ENCODE measurements around the gene CCDC124.

CCDC124 gene

DNA sequence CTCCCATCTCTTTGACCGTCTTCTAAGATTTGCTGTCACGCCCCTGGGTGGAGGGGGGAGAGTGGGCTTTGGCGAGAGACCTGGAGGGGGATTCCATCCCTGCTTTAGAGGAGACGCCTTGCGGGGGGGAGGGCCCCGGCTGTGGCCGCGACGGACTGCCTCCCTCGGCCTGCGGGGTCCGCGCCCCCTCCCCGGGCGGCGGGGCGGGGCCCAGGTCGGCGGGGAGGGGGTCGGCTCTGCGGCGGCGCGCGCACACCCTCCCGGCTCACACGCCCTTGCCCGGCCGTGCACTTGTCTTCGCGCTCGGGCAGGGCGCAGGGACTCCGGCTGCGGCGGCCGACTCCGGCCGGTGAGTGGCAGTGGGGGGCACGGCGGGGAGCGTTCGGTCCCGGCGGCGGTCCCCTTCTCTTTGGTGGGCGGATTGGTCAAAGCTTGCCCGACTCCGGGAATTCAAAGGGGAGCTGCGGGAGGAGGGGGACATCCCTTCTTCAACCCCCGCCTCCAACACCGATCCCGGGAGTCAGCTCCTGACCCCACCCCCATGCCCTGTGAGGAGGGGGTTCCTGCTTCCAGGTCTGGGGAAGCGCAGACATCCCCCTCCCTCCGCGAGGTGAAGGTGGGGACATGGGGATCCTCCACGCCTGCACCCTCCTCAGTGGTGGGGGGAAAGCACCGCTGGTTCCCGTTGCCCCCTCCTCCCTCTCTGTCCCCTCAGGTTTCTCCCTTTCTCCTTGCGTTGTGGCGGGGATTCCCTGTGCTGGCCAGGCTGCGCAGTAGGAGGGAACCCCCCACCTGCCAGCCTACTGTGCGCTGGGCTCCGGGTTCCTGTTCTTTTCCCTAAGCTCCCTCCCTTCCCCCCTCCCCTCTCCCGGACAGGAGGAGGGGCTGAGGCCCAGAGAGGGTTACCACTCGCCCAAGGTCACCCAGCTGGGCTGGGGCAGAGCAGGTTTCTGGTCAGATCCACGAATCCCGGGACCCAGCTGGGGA is 19.5 kb downstream of the CCDC124 start:
- DNase-seq (ENCODE audit: low read depth in 2 of 2, low spot score in 1 of 2): no peak

DNA sequence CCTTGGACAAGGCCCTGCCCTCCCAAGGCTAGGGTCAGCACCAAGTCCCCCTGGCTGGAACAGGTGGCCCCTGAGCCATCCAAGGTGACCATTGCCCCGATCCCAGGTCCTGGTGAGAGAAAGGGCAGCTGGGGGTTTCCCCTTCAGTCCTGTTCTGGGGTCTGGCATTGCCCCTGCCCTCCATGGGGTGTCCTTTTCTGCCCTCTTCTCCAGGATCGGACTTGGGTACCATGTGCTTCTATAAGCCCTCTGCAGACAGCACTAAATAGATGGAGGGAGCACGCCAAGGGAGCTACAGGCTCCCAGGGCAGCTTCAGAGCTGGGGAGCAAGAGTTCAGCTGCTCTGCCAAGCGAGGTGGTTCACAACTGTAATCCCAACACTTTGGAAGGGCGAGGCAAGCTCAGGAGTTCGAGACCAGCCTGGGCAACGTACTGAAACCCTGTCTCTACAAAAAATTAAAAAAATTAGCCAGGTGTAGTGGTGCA is 20.5 kb downstream of the CCDC124 start:
- no peak for DNase-seq (ENCODE audit: low read depth in 2 of 2, low spot score in 1 of 2)

DNA sequence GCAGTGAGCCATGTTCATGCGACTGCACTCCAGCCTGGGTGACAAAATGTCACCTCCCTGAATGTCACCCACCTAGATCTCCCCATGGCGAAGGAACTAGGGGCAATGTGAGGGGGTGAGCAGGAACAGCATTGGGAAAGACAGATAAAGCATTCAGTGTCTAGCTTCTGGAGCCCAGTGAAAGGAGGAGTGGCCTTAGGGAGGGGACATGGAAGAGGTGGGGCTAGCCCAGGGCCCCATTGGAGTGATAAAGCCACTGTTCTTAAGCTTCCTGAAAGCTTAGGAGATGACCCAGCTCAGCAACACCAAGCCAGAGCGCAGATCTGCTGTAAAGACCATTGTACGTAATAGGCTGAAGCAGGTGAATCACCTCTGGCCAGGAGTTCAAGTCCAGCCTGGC is 21.1 kb downstream of the CCDC124 start:
- DNase-seq (ENCODE audit: low read depth in 2 of 2, low spot score in 1 of 2): no peak

DNA sequence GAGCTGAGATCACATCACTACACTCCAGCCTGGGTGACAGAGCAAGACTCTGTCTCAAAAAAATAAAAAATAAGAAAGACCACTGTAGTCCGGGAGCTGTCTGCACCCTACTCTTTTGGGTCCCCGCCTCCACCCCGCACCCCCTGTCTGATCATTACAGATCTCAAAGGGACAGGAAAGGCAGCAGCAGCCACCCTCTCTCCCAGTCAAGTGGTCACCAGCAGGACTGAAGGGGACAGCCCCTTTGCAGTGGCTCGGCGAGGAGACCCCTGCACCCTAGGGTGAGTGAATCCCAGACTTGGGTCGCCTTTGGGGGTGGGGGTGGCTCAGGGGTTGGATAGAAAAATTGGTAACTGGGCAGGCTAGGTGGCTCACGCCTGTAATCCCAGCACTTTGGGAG is 21.6 kb downstream of the CCDC124 start:
- DNase-seq (ENCODE audit: low read depth in 2 of 2, low spot score in 1 of 2): no peak

DNA sequence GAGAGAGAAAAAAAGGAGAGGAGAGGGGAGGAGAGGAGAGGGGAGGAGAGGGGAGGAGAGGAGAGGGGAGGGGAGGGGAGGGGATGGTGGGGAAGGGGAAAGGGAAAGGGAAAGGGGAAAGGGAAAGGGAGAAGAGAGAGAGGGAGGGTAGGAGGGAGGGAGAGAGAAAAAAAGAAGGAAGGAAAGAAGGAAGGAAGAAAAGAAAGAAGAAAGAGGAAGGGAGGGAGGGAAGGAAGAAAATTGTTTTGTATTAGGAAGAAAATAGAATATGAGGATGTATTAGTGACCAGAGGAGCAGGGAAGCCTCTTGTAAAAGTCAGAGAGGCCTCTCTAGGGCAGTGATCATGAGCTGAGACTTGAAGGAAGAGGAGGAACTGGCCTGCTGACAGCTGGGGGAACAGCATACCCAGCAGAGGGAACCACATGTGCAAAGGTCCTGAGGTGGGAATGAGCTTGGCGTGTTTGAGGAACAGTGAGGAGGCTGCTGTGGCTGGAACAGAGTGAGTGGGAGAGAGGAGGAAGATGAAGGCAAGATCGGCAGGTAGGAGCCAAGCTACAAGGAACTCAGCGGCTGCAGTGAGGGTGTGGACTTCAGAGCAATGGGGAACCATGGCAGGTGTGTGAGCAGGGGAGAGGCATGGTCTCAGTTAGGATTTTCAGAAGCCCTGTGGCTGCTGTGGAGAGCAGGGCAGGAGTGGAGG is 24.5 kb downstream of the CCDC124 start:
- DNase-seq (ENCODE audit: low read depth in 2 of 2, low spot score in 1 of 2): no peak

DNA sequence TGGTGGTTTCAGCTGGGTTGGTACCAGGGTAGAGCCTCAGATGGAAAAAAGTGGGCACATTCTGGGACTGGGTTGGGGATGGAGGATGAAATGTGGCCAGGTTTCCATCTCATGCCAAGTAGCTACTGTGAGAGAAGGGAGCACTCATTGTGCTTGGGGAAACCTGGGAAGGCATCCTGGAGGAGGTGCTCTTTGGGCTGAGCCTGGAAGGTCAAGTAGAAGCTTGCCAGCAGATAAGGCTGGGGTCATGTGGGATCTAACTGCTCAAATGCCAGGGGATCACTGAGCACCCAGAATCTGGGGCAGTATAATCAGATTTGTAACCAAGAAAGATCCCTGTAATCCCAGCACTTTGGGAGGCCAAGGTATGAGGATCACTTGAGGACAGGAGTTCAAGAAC is 25.1 kb downstream of the CCDC124 start:
- DNase-seq (ENCODE audit: low read depth in 2 of 2, low spot score in 1 of 2): no peak

DNA sequence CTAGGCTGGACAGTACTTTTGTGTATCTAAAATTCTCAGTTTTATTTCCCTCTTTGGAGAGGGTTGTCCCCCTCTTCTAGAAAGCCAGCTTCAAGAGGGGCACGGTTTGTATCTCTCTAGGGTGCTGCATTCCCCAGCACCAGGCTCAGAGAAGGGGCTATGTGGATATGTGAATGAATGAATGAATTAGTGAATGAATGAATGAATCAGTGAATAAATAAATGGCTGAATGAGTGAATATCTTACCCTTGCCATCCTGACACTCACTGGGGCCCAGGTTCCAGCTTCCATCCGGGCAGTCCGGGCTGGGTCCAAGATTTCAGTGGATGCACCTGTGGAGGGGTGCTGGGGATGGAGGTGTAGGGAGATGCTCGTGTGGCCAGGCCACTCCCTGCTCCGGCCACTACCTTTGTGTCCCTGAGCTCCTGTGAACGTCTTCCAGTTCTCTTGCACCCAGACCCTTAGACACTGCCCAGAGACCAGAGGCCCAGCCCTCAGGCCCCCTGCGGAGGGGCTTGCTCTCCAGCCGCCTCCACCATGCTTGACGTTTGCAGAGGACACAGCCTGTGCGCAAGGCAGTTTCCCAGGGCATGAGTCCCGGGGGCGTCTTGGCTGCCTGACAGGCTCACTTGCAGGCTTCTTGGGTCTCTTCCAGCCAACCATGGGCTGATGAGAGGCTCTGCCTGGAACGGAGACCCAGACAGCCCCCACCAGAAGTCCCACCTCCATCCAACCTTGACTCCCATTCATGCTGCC is 31.3 kb downstream of the CCDC124 start:
- no peak for DNase-seq (ENCODE audit: low read depth in 2 of 2, low spot score in 1 of 2)

DNA sequence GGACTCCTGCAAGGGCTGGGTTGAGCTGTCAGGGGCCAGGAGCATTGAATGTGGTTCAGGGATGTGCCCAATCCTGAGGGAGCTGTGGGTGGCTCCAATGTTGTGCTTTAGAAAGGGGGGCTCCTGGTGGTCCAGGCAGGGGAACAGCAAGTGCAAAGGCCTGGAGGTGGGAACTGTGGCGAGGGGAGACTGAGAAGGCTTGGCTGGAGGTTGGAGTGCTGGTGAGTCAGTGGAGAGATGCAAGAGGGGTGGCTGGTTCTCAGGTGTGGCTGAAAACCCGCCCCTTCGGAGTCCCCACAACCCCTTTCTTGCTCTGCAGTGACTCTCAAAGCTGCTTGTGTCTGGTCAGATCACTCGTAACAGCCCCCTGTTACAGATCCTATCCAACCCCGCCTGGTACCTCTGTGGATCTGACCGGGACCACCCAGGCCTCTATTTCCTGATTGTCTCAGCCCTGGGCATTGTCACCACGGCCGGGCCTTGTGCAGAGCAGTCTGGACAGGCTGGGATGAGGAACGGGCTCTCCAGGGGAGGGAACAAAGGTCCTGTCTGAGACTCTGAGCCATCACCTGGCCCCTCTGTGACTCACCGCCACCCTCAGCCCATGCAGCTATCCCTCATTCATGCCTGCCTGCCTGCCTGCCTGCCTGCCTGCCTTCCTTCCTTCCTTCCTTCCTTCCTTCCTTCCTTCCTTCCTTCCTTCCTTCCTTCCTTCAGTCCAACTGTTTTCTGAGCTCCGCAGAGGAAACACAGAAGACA is 32.7 kb downstream of the CCDC124 start:
- no peak for DNase-seq (ENCODE audit: low read depth in 2 of 2, low spot score in 1 of 2)

DNA sequence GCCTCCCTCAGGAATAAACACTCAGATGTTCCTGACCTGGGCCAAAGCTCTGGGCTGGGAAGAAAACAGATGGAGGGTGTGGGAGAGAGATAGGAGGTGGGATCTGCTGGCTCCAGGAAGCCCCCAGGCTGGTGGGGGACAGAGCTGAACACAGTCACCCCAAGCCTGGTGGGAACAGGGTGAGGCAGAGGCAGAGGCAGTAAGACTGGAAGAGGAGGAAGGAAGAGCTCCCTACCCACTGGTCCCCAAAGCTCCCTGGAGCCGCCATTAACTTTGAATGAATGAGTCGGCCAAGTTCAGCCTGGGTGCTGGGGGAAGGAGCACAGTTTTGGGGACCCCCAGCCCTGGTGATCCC is 33.3 kb downstream of the CCDC124 start:
- no peak for DNase-seq (ENCODE audit: low read depth in 2 of 2, low spot score in 1 of 2)

DNA sequence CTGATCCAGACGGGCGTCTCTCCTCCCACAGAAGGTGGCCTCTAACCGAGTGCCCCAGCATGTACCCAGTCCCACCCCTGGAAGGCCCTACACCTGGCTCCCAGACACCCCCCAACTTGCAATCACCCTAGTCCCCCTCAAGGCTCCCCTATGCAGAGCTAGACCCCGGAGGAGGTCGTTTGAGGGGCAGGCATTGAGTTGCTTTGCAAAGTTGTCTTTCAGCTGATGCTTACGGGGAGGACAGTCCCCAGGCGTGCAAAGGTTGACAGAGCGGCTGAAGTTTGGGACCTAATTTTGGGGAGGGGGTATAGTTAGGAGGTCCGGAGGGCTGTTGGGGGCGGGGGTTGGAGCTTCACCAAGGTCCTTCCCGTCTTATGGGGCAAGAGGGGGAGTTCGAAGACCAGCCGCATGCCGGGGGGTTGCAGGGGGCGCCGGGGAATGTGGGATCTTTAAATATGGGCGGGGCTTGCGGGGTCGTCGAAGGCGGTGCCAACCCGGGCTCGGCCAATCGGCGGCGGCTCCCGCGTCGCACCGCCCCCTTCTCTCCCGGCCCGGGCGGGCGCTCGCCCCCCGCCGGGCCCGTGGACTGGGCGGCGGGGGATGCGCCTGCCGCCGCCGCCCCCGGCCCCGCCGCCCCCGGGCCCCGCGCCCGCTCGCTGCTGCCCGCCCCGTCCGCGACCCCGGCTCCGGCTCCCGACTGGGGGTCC is 33.9 kb downstream of the CCDC124 start, which contains the start of gene KCNN1:
Gene KCNN1, plus strand, starts transcription at position 558 of the 707 bp plus-strand sequence. CDS start 6,782 bp downstream, outside the sequence.
- DNase-seq (ENCODE audit: low read depth in 2 of 2, low spot score in 1 of 2): no peak

DNA sequence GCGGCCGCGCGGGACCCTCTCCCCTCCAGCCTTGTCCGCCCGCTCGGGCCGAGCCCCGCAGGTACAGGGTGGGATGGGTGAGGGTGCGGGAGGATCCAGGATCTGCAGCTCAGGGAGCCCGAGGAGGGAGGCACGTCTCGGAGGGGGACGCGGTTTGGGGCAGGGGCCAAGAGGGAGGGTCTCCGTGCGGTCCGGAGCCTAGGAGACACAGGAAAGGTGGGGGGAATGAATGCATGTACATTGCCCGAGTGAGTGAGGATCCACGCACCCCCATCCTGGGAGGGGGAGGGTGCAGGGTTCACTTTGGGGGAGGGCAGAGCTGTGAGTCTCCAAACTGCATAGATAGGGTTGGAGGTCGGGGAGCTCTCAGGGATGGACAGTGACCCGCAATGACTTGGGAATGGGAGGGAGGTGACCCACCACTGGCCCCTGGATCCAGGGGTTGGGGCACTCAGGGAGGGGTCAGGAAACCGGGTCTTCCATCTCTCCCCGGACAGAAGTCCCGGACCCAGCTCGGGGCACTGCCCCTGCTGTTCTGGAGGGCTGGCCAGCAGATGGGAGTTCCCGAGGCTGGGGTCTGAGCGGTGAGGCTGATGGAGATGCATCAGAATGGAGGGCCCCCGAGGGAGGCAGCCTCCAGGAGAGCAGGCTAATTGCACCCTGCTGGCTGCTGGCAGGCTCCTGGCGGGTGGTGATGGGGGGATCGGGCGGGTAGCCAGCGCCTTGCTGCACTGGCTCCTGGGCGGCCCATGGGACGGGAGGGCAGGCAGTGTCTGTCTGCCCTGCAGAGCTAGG is 34.6 kb downstream of the CCDC124 start:
- DNase-seq (ENCODE audit: low read depth in 2 of 2, low spot score in 1 of 2): no peak

DNA sequence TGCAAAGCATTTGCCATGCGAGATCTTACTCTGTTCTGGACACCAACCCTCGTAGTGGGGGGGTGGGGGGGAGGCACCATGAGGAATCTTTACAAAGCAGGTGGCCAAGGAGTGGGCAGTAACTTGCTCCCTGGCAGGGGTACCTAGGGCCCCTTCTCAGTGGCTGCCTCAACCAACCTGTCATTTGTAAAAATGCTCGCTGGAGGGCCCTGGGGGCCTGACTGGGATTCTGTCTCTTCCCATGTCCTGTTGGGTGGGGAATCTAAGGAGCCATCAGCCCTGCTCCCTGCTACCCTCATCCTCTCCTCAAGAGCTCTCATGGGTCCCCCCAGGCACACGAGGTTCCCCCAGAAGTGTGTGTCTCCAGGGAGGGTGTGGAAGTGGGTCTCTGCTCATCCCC is 35.5 kb downstream of the CCDC124 start:
- no peak for DNase-seq (ENCODE audit: low read depth in 2 of 2, low spot score in 1 of 2)

DNA sequence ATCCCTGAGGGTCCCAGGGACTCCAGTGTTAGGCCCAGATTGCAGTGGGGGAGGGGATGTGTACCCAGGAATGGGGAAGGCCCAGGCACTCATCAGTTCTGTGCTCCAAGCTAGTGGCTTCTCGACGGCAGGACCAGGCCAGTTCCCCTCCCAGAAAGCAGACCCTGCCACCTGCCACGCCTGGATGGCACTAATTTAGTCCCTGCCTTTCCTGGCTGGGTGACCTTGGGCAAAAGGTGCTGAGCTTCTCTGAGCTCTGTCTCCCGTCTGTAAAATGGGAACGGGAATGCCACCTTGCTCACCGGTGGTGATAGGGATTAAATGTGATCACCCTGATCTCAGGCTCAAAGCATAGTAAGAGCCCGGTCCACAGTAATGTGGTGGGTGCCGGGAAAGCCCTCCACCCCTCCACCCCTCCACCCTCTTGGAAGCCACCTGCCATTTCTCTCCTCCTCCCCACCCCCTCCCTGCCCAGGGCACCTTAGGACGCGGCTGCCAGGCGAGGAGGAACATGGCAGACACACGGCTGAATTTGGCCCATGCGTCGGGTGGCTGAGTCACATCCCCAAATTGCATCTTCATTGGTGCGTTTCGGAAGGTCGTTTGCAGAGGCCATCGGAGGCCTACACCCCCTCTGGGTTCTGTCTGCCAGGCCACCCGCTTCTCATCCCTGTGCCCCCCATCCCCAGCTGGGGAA is 36.4 kb downstream of the CCDC124 start:
- DNase-seq (ENCODE audit: low read depth in 2 of 2, low spot score in 1 of 2): no peak

DNA sequence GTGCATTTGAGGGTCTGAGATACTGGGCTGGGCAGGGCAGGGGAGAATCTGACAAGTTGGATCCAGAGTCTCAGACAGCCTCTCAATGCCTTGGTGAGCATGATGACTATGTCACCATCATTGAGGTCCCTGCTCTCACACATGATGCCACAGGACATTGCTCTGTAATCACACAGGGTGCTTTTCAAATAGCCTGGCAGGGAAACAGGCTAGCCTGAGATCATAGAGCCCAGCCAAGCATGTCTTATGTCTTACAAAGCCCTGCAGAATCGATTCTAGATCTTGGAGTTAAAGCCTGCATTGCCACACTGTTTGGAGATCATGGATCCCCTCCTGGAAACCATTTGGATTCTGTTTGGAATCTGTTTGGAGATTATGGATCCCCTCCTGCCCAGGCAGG is 39.4 kb downstream of the CCDC124 start:
- no peak for DNase-seq (ENCODE audit: low read depth in 2 of 2, low spot score in 1 of 2)

DNA sequence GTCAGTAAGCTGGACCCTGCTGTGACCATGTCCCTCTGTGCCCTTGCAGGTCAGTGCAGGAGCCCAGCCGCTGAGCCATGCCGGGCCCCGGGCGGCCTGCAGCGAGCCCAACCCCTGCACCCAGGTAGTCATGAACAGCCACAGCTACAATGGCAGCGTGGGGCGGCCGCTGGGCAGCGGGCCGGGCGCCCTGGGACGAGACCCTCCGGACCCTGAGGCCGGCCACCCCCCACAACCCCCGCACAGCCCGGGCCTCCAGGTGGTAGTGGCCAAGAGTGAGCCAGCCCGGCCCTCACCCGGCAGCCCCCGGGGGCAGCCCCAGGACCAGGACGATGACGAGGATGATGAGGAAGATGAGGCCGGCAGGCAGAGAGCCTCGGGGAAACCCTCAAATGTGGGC is 40.9 kb downstream of the CCDC124 start:
- DNase-seq (ENCODE audit: low read depth in 2 of 2, low spot score in 1 of 2): no peak

DNA sequence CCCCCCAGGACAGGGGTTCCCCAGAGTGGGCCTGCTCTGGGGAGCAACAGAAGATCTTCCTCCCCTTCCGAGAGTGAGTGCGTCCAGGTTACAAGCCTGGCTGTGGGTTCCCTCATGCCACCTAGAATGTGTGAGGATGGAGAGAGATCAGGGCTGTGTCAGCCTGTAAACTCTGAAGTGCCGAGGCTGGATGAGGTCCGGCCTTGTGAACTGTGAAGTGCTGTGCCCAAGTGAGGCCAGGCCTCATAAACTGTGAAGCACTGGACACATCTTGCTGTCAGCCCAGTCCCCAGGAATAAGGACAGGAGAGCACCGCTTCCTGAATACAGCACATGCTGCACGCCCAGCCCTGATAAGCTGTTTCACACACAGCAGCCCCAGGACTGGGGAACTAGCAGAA is 41.7 kb downstream of the CCDC124 start:
- no peak for DNase-seq (ENCODE audit: low read depth in 2 of 2, low spot score in 1 of 2)

DNA sequence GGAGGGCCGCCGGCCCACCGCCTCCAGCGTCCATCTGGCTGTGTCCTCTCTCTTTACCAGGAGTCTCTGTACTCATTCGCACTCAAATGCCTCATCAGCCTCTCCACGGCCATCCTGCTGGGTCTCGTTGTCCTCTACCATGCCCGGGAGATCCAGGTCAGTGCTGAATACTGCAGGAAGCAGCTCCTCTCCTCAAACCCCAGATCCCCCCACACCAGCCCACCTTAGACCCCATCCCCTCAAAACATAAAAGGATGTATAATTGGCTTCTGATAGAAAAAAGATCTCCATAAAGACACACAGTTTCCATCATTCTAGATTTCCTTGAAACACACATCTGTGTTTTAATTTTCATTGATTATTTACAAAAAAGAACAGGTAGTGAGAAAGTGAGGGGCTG is 42.2 kb downstream of the CCDC124 start:
- DNase-seq (ENCODE audit: low read depth in 2 of 2, low spot score in 1 of 2): no peak

DNA sequence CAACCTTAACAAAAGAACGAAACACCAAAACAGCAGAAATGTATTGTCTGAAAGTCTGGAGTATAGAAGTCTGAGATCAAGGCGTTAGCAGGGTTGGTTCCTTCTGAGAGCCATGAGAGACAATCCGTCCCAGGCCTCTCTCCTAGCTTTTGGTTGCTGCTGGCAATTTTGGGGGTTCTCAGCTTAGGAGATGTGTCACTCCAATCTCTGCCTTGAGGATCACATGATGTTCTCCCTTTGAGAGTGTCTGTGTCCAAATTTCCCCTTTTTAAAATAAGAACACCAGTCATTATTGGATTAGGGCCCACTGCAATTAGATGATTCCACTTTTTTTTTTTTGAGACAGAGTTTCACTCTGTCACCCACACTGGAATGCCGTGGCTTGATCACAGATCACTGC is 44.2 kb downstream of the CCDC124 start:
- DNase-seq (ENCODE audit: low read depth in 2 of 2, low spot score in 1 of 2): no peak

DNA sequence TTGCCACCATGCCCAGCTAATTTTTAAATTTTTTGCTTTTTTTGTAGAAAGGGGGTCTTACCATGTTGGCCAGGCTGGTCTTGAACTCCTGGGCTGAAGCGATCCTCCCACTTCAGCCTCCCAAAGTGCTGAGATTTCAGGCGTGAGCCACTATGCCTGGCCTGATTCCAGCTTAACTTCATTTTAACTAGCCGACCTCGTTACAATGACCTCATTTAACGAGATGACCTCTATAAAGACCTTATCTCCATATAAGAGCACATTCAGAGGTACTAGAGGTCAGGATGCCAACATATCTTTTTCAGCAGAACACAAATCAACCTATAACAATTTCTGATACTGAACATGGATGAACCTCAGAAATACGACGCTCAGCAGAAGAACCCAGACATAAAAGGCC is 44.7 kb downstream of the CCDC124 start:
- no peak for DNase-seq (ENCODE audit: low read depth in 2 of 2, low spot score in 1 of 2)

Measured in stimulated activated CD8-positive, alpha-beta memory T cell treated with anti-CD3 and anti-CD28 coated beads, Interleukin-4, amount 100 ng/mL, for 4 hours (primary cell).